Smooth muscle cell (in vitro differentiated cells): Measurements from ENCODE around the gene PDZD2. TPM values are rescaled to one million over a fixed set of nuclear protein-coding genes. Genes with fewer than 3 reads are reported as not detected.

Experiments
- DNase-seq: peaks from one replicate; lab custom pipeline; 2025; ENCODE audit not compliant: unreplicated experiment; lab: John Stamatoyannopoulos, UW
- H2AFZ ChIP-seq: fragments of 200-600 bp; sonication (generic); 2 replicates; pipeline ENCODE4 v1.6.0; 2016; ENCODE audit warnings: antibody characterized with exemption, low read depth, mild to moderate bottlenecking
- H3F3A ChIP-seq: fragments of 200-600 bp; sonication (generic); 2 replicates; pipeline ENCODE4 v1.6.0; 2017; ENCODE audit warnings: antibody characterized with exemption, low read depth
- H3K27ac ChIP-seq: fragments of 200-600 bp; sonication (generic); 2 replicates; pipeline ENCODE4 v1.5.1; 2016; ENCODE audit warnings: low read depth, mild to moderate bottlenecking
- H3K27me3 ChIP-seq: fragments of 200-600 bp; sonication (generic); 2 replicates; pipeline ENCODE4 v1.6.1; 2016; ENCODE audit warnings: low read depth, mild to moderate bottlenecking
- H3K36me3 ChIP-seq: fragments of 200-600 bp; sonication (generic); 2 replicates; pipeline ENCODE4 v1.5.1; 2016; ENCODE audit warnings: low read depth
- H3K4me1 ChIP-seq: fragments of 200-600 bp; sonication (generic); 2 replicates; pipeline ENCODE4 v1.5.1; 2016; ENCODE audit warnings: low read depth
- H3K4me2 ChIP-seq: fragments of 200-600 bp; sonication (generic); 2 replicates; pipeline ENCODE4 v1.6.0; 2016; ENCODE audit warnings: mild to moderate bottlenecking
- H3K4me3 ChIP-seq: fragments of 200-600 bp; sonication (generic); 2 replicates; pipeline ENCODE4 v1.5.1; 2016; ENCODE audit warnings: mild to moderate bottlenecking
- H3K79me2 ChIP-seq: fragments of 200-600 bp; sonication (generic); 2 replicates; pipeline ENCODE4 v1.6.0; 2016; ENCODE audit warnings: low read depth, mild to moderate bottlenecking
- H3K9ac ChIP-seq: fragments of 200-600 bp; sonication (generic); 2 replicates; pipeline ENCODE4 v1.6.0; 2016; ENCODE audit warnings: low read depth
- H3K9me3 ChIP-seq: fragments of 200-600 bp; sonication (generic); replicated peaks from 2 replicates; pipeline ENCODE4 v1.5.1; 2016; ENCODE audit warnings: low read depth
- H4K20me1 ChIP-seq: fragments of 200-600 bp; sonication (generic); 2 replicates; pipeline ENCODE4 v1.6.0; 2016; ENCODE audit warnings: low read depth
- CTCF ChIP-seq: fragments of 200-600 bp; sonication (generic); IDR thresholded peaks from 2 replicates; pipeline ENCODE4 v1.5.1; 2017; ENCODE audit warnings: borderline replicate concordance, mild to moderate bottlenecking, antibody characterized with exemption; ENCODE audit not compliant: insufficient read depth, poor library complexity, severe bottlenecking
- WGBS: methylation state at CpG from one replicate; pipeline ENCODE4 v1.1.7; 2016; ENCODE audit warnings: low lambda C conversion rate; 5-methylcytosine and 5-hydroxymethylcytosine counted together
- polyA plus RNA-seq: library from polyadenylated mRNA; unstranded; fragments of >200 nt; fragmentation: Nextera tagmentation; extraction: Ambion mirVana; gene quantifications from 2 replicates; pipeline ENCODE4 v1.2.1, GENCODE V29; 2016
- total RNA-seq: library from RNA; depleted of rRNA; stranded (reverse); fragments of >200 nt; gene quantifications from 2 replicates; pipeline ENCODE4 v1.2.3, GENCODE V29; 2014

Gene PDZD2
- total and polyA plus RNA-seq, 2 experiments from 2014 or later = 3.2 to 4.1 TPM

GRCh38 chr5:32096891-32097595 lies 458.1 kb downstream of the PDZD2 start:
- Histone ChIP-seq H3K4me3 (no peak overlapping the region), H3K4me2 (no peak overlapping the region), H3K36me3 (no peaks in the 10 kb centered on the region), H3K27me3 (no peaks in the 10 kb centered on the region), H4K20me1 (peaks cover 22% of the 10 kb centered on the region), H3K79me2 (no peaks in the 10 kb centered on the region), H2AFZ (no peak overlapping the region), H3K9ac (no peak overlapping the region), H3K9me3 (no peaks in the 10 kb centered on the region), H3K4me1 (peaks cover 8% of the 10 kb centered on the region), H3F3A (peaks cover 12% of the 10 kb centered on the region), H3K27ac (no peak overlapping the region)
- WGBS = 91% methylated on average over 10 of the region's 10 CpGs
- no peak for TF ChIP-seq CTCF
- DNase-seq = no peak

- Histone ChIP-seq H3K4me1 (peaks cover 8% of the 10 kb centered on the region), H3K4me3 (no peak overlapping the region), H2AFZ (no peak overlapping the region), H3K27ac (peak overlapping the region; percentile 61), H3F3A (peaks cover 13% of the 10 kb centered on the region), H3K79me2 (peaks cover 5% of the 10 kb centered on the region), H3K9me3 (no peaks in the 10 kb centered on the region), H3K4me2 (no peak overlapping the region), H4K20me1 (peaks cover 22% of the 10 kb centered on the region), H3K27me3 (no peaks in the 10 kb centered on the region), H3K36me3 (peaks cover 7% of the 10 kb centered on the region), H3K9ac (no peak overlapping the region)
- WGBS = 65% methylated on average over 9 of the region's 9 CpGs
- TF ChIP-seq CTCF = no peak
- DNase-seq = no peak
Measured at GRCh38 chr5:32098291-32098690, 459.4 kb downstream of the PDZD2 start.

- no peak overlapping the region for H2AFZ ChIP-seq
- H3K4me1 ChIP-seq = peaks cover 8% of the 10 kb centered on the region
- no peak overlapping the region for H3K9ac ChIP-seq
- H3F3A ChIP-seq = peaks cover 18% of the 10 kb centered on the region
- H3K36me3 ChIP-seq = peaks cover 13% of the 10 kb centered on the region
- H3K79me2 ChIP-seq = peaks cover 5% of the 10 kb centered on the region
- peaks cover 22% of the 10 kb centered on the region for H4K20me1 ChIP-seq
- no peak for TF ChIP-seq CTCF
- H3K9me3 ChIP-seq = no peaks in the 10 kb centered on the region
- peak overlapping the region; percentile 61 for H3K27ac ChIP-seq
- no peak for DNase-seq
- H3K4me2 ChIP-seq = no peak overlapping the region
- H3K4me3 ChIP-seq = no peak overlapping the region
- no peaks in the 10 kb centered on the region for H3K27me3 ChIP-seq
- 33% methylated on average over 11 of the region's 11 CpGs for WGBS
Measured at GRCh38 chr5:32098890-32099310, 460.0 kb downstream of the PDZD2 start.

GRCh38 chr5:32099486-32100035 lies 460.6 kb downstream of the PDZD2 start:
- Histone ChIP-seq H2AFZ (no peak overlapping the region), H3F3A (peaks cover 18% of the 10 kb centered on the region), H3K4me1 (peaks cover 8% of the 10 kb centered on the region), H3K4me2 (no peak overlapping the region), H4K20me1 (peaks cover 25% of the 10 kb centered on the region), H3K9ac (no peak overlapping the region), H3K36me3 (peaks cover 14% of the 10 kb centered on the region), H3K79me2 (peaks cover 5% of the 10 kb centered on the region), H3K27me3 (no peaks in the 10 kb centered on the region), H3K9me3 (no peaks in the 10 kb centered on the region), H3K4me3 (no peak overlapping the region), H3K27ac (peak overlapping the region; percentile 61)
- DNase-seq = no peak
- no peak for TF ChIP-seq CTCF
- 69% methylated on average over 9 of the region's 9 CpGs for WGBS
